Astrocyte of the cerebellum (primary cell): ENCODE data around the gene HJURP.

ENCODE experiments used
- DNase-seq: peaks from one replicate; pipeline ENCODE4 v3.0.0-alpha.2; 2011; ENCODE audit warnings: low read depth
- H3K4me3 ChIP-seq: 2 replicates; pipeline ENCODE4 v1.5.1; 2011; ENCODE audit warnings: mild to moderate bottlenecking, low read depth, low read length, moderate library complexity
- in situ Hi-C: cut with HindIII; loops from 2 replicates; pipeline ENCODE4 v1.10.0; 2017; ENCODE audit warnings: low sequenced_read_pairs
- TF ChIP-seq, protein P1 (sequence below): IDR thresholded peaks from 2 replicates; pipeline ENCODE4 v1.5.1; 2012; ENCODE audit warnings: low read length, low read depth, moderate library complexity, mild to moderate bottlenecking; ENCODE audit errors: missing control alignments

Gene HJURP

DNA sequence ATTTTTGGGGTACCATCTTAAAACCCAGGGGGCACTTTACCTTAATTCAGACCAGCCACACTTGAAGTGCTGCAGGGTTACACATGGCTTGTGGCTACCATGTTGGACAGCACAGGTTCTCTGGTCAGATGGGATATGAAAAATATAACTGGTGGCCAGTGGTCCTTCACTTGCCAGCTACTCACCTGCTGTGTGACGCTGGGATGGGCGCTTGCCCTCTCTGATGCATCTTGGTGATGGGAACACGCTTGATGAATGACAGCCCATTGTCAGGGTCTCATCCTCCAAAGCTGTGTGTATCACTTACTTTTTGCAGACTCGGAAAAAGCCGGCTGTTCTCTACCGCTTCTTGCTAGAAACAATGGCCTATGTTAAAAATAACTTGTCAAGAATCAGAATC lies 22.5 kb downstream of the HJURP start:
- H3K4me3 ChIP-seq: no peak overlapping the region
- in situ Hi-C loops: no loop called here
- TF ChIP-seq, protein P1, sequence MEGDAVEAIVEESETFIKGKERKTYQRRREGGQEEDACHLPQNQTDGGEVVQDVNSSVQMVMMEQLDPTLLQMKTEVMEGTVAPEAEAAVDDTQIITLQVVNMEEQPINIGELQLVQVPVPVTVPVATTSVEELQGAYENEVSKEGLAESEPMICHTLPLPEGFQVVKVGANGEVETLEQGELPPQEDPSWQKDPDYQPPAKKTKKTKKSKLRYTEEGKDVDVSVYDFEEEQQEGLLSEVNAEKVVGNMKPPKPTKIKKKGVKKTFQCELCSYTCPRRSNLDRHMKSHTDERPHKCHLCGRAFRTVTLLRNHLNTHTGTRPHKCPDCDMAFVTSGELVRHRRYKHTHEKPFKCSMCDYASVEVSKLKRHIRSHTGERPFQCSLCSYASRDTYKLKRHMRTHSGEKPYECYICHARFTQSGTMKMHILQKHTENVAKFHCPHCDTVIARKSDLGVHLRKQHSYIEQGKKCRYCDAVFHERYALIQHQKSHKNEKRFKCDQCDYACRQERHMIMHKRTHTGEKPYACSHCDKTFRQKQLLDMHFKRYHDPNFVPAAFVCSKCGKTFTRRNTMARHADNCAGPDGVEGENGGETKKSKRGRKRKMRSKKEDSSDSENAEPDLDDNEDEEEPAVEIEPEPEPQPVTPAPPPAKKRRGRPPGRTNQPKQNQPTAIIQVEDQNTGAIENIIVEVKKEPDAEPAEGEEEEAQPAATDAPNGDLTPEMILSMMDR: no peak
- no peak for DNase-seq

DNA sequence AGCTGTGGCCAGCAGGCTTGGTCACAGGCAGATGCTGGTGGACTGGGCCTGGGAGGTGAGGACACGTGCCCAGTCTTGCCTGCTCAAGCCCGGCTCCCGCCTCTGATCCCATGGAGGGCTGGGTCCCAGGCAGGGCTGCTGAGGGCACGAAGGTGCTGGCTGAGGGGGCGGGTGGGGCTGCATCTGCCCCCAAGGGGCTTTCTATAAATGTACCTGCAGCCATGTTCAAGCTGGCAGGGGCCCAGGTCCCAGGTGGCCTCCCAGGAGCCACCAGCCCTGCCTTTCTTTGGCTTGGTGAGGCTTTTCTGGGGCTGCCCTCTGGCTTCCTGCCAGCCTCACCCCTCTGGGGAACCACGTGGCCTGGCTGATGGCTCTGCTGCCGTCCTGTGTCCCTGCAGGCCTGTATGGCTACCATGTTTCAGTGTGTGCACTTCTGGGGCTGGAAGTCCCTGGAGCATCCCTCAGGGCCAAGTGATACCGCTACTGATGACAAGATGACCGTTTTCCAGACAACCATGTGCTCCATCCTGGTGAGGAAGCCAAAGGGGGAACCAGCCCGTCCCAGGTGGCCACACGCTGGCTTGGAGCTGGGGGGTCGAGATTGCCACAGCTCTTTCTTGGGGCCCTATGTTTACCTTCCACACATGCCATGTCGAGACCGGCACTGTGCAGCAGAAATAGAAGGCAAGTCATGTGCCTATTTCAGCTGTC lies 23.2 kb downstream of the HJURP start:
- in situ Hi-C loops: no loop called here
- H3K4me3 ChIP-seq: no peak overlapping the region

DNA sequence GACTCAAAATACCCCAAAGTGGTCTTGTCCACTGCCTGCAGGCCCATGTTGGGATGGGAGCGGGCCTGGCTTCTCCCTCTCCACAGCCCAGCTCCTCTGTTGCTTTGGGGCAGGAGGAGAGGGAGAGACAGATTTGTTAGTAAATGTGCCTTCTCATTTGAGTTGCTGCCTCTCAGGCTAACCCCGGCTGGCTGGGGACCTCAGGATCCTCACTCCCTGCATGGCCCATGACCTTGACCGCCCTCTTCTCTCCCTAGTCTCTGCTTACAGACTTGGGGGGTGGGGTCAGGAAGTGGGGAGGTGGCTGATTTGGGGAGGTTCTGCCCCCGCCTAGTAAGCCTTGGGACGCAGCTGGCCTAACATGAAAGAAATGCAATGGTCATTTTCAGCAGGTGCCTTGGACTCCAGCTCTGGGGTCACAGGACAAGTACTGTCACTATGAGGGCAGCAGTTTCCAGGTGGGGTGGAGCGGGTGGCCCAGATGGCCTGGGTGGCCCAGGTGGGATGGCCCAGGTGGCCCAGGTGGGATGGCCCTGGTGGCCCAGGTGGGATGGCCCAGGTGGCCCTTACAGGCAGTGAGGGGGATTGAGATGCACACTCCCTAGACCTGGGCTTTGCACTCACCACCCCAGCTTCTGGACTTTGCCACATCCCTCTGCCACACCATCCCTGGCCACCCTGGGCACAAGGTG lies 24.1 kb downstream of the HJURP start:
- TF ChIP-seq, protein P1: no peak
- no peak for DNase-seq

More for the DNA sequence above, 23.2 kb downstream of the HJURP start:
- DNase-seq: no peak
- TF ChIP-seq, protein P1: no peak

DNA sequence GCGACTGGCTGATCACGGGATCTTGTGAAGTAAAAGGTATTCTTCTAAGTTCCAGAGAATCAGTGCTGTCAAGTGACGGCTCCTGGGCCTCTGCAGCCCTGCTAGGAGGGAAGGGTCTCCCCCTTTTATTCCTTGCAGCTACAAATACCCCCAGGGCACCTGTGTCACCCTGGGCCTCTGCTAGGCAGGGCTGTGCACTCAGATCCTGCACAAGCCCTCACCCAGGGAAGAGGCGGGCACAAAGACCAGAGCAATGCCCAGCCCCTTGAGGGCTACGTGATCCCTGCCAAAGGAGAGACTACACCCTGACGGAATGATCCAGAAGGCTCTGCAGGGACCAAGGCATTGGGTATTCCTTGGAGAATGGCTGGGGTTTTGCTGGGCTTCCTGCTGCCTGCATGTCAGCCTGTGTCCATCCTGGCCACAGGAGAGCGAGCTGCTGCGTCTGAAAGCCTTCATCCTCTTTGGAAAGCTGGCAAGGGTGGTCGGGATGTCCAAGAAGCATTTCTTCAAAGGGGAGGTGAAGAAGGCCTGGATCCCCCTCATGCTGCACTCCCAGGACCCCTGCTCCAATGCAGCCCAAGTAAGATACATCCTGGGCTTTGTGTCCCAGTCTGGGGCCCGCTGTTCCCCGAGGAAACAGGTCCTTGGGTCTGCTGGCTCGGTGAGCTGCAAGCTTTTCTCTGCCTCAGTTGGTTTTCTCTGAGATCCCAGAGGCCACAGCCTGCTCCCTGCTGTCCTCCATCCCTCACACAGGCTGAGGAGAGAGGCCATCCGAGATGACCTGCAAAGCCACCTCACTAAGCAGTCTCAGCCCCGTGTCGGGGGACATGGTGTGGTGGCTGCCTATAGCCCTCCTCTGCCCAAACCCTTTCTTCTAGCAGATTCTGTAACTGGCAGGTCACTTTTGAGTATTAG lies 24.9 kb downstream of the HJURP start:
- no peak for DNase-seq
- TF ChIP-seq, protein P1: no peak
- no peak overlapping the region for H3K4me3 ChIP-seq
- in situ Hi-C loops: no loop called here

More for the DNA sequence above, 24.1 kb downstream of the HJURP start:
- in situ Hi-C loops: no loop called here
- no peak overlapping the region for H3K4me3 ChIP-seq

DNA sequence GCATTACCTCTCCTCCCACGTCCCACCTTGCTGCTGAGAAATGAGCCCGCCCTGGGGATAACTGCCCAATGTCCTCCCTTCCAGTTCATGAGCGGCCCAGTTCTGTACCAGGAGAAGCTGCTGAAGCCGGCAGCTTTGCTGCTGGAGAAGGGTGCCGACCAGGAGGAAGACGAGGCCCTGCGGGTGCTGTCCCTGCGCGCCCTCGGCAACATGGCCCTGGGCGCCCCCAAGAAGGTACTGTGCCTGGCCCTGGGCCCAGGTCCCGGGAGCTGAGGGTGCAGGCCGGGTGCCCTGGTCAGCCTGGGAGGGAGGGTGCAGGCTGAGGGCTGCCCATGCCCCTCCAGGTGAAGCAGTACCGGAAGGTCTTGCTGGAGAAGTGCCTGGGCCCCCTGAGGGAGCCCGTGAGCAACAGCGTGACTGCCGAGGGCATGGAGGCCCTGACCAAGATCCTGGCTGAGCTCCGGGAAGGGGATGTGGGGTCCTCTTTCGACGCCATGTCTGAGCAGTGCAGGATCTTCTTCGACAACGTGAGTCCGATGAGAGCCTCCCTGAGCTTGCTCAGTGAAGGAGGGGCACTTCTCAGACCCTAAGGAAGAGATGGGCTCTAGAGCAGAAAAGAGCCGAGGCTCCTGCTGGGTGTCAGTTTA lies 25.7 kb downstream of the HJURP start:
- H3K4me3 ChIP-seq: no peak overlapping the region
- in situ Hi-C loops: no loop called here
- no peak for DNase-seq
- TF ChIP-seq, protein P1: no peak

DNA sequence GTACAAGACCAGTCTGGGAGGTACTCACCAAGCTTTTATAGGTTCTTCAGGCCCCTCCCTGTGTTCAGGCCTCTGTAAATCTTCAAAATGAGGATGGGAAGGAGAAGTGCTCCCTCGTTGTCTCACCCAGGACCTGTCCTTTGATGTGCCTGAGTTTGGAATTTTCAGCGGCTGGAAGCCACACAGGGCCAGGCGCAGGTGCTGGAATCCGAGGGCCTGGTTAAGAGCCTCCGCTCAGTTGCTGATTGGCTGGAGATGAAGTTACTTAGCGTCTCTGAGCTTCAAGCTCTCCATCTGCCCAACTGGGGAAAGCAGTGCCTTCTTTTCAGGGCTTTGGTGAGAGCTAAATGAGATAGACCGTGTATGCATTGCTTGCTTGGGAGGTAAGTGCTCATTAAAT lies 30.0 kb downstream of the HJURP start:
- no peak overlapping the region for H3K4me3 ChIP-seq
- TF ChIP-seq, protein P1: no peak
- in situ Hi-C loops: no loop called here
- DNase-seq: no peak
